Stimulated activated CD4-positive, alpha-beta T cell treated with anti-CD3 and anti-CD28 coated beads, Interleukin-15, amount 100 ng/mL, for 24 hours (primary cell): ENCODE data around the gene SNX20.

Experiments used
- DNase-seq: peaks from one replicate; pipeline ENCODE4 v3.0.0-alpha.2; 2020

The SNX20 gene

GRCh38 chr16:50679266-50679665 is 1.8 kb downstream of the SNX20 start:
- DNase-seq, result no peak

DNA sequence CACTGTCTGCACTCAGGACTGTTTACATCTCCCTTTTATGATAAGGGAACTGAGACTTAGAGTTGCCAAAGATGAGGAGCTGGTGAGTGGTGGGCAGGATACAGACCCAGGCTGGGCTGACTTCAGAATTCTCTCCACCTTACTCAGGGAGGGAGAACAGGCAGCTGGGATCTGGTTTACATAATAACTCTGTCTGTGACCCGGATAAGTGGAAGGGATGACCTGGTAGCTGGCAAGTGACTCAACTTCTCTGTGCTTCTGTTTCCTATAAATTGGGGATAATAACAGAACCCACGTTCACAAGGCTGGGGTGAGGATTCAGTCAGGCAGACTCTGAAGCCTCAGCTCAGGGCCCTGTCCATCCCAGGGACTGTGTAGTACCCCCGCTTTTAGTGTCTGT is 2.6 kb downstream of the SNX20 start:
- no peak for DNase-seq

GRCh38 chr16:50677351-50677750 is 3.8 kb downstream of the SNX20 start:
- peak; percentile 33 for DNase-seq

DNA sequence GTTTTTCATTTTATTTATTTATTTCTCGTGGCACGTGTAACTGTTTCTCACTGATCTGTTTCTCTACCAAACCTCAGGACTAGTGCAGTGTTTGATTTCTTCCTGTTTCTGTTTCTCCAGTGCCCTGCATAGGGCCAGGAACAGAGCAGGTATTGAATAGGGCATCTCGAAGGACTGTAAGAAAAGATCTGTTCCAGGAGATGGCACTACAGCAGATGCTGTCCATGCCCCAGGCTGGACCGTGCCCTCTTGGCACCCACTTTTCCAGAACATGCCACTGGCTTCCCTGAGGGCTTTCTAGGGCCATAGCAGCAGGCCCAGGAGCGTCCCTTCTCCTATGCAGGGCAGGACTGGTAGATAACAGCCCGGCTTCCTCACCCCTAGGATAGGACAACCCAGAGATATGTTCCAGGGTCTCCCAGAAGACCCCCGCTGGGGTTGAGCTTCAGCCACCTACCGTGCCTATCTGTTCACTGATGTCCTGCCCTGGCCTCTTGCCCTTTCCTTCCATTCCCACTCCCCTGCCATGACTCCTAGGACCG is 4.4 kb downstream of the SNX20 start:
- DNase-seq, result no peak

DNA sequence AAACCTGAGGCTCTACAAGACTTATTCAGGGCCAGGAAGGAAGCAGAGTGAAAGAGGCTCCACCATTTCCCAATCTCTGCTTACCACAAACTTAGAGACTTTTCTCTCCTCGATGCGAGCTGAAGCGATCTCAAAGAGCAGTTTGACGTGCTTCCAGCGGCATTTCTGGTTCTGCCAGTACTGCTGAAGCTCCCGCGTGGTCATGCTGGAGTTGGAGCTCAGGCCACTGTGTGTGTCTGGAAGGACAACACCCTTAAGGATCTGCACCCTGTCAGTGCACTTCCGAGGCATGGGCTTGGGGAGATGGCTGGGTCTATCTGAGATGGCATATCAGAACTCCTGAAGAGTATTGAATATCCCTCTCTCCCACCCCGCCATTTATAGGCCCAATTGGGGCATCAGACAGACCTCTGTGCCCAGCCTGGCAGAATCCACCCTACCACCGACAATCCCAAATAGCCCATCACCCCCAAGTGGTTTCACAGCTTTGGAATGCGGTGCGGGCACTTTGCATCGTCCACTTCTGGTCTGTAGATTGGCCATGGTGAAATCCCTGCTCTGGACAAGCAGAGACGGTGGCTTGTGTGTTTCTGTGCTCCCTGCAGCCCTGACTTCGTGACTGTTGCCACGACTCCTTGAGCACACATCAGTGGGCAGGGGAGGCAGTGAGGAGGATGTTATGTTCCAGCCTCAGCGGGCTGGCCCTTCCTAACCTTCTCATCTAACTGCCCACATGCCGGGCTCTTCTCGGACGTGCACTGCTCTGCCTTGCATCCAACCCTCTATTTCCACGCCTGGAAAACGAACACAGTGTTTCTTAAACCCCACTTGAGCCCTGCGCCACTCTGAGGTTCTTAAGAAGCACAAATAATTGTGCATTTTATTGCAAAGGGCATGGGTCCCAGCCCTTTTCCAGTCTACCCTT is 5.2 kb downstream of the SNX20 start:
- DNase-seq, result no peak

DNA sequence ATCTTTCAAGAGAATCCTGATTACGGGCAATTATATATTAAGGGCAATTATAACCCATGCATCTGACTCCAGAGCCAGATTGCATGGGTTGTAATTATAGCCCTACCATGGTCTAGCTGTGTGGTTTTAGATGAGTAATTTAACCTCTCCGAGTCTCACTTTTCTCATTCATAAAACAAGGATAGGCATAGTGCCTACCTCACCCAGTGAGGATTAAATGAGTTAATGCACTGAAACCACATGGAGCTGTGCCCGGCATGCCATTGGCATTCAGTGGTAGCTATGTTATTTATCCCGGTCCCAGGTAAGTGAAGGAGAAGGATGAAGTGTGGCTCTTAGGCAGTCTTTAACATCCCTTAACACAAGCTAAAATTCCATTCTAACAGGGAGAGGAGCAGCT is 6.3 kb downstream of the SNX20 start:
- DNase-seq, result no peak

- DNase-seq, result no peak
Observed at GRCh38 chr16:50673496-50674275, 7.4 kb downstream of the SNX20 start.

DNA sequence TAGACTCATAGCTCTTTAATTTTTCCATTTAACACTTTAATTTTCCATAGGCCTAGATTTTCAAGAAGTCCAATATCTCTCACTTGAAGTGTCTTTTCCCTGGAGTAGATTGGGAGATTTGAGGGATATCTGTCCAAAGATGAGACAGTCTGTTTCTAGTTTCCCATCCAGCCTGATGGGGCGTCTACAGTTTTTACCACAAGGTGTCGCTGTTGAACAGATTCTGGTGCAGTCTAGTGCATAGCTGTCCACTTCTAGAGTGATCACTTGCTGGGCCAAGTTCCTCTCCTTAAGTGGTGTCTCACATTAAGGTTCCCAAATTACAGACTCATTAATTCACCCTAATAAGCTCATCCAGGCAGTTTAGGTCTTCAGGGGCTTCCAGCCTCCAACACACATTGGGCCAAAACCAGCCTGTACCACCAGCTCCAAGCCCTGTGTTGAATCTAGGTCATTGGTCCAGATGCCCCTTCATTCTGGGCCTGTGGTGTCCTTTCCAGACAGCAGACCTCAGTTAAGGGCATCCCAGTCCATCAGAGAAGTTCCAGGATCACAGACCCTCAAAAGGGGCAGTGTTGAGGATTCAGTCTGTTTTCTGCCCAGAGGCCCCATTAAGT is 9.4 kb downstream of the SNX20 start:
- peak; percentile 65 for DNase-seq

GRCh38 chr16:50670476-50670875 is 10.6 kb downstream of the SNX20 start:
- DNase-seq, result no peak

DNA sequence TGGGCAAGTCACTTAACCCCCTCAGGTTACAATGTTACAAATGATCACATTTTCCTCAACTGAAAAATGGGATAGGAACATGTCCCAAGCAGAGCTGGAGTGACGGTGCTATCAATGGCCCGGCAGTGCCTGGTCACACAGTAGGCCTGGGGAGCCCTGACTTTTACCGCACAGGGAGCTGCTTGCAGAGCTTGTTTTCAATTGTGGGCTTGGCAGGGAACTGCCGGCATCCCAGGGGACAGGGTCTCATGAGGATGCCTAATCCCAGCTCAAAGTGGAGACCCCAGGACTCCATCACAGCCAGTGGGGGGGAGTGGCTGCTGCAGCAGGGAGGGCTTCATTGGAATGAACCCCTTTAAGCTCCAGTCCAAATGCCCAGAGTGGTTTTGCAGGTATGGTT is 11.4 kb downstream of the SNX20 start:
- no peak for DNase-seq

- DNase-seq, result no peak
Observed at GRCh38 chr16:50668368-50669008, 12.6 kb downstream of the SNX20 start.

GRCh38 chr16:50667497-50668367 is 13.4 kb downstream of the SNX20 start:
- no peak for DNase-seq

DNA sequence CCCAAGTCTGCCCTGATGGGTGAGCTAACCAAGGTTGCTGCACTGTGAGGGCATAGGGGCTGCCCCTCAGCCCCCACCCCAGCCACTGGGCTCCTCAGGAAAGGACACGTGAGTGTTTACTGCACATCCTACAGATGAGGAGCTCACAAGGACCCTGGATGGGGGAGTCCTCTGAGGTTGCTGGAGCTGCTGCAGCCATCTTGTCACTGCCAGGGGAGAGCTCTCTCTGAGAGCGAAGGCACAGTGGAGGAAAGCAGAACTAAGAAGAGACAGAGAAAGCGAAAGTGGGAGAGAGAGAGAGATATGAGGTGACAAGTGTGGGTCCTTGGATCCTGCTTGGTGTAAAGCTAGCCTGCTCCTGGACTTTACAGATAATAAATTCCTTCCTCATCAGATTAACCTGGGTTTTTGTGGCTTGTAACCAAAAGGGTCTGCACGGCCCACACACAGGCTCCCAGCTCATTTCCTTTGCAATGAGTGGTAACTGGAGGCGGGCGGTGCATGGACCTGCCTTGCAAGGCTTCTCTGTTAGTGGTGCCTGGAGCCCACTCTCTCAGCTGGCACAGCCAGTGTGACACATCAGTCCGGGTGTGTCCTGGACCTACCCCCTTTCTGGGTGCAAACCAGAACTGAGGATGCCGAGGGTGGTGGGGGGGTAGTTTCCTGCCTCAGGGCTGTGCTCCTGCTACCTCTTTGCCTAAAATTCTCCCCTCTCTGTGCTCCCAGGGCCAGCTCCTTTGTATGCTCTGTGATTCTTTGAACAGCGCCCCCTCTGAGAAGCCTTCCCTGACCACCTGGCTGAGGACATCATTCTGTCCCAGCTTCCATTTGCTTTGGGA is 14.2 kb downstream of the SNX20 start:
- DNase-seq, result peak; percentile 72

DNA sequence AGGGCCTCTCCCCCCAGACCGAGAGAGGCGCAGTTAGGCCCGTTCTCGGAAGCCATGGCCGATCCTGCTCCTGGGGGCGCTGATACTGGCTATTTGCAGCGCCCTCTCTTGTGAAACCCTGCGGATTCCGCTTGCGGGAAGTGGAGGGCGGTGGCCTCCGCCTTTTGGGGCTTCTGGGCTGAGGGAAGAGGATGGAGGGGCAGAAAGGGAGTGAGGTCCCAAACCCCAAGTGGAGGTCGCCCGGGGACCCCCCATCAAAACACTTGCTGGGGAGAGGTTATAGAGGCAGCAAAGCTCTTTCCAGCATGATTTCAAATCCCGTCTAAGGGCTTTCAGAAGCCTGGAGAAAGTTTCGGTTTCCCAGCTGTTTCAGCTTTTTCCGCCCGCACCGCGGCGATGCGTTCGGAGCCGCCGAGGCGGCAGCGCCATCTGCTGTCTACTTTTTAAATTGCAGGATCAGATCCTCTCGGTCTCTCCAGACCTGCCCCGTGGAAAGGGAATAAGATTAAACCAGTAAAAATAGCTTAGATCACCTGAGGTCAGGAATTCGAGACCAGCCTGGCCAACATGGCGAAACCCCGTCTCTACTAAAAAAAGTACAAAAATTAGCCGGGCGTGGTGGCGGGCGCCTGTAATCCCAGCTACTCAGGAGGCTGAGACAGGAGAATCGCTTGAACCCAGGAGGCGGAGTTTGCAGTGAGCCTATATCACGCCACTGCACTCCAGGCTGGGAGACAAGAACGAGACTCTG is 15.8 kb downstream of the SNX20 start:
- peak; percentile 85 for DNase-seq

DNA sequence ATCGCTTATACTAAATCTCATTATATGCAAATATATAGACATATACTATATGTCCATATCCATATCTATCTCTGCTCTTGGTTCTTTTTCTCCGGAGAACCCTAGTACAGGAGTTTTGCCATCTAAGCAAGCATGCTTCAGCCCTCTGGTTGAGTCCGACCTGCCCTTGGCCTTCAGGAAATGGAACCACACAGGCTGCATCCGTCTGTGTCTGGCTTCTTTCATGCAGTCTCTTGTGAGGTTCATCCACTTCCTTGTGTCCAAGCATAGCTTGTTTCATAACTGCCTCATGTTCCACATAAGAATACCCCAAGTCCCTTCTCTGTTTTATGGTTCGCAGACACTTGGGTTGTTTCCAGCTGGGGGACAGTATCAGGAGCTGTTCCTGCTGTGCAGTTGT is 16.8 kb downstream of the SNX20 start:
- DNase-seq, result no peak

DNA sequence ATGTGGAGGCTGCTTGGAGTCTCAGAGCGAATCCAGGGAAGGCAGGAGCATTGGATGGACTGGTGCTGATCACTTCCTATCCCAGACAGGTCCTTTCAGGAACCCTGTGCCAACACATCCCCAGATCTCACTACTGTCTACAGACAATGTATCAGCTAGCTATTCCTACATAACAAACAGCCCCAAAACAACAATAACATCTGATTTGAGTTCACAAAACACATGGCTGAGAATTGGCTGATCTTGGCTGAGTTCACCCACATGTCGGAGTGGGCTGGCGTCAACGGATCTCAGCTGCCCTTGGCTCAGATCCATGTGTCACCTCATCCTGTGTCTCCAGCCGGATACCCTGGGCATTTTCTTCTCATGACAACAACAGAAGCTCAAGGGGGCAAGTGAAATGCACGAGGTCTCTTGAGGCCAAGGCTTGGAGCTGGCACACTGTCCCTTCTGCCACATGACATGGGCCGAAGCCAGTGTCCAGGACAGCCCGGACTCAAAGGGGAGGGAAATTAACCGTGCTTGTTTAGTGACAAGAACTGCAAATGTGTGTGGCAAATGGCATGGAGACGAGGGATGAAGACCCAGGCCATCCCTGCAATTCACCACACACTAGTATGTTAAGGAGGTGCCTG is 18.7 kb downstream of the SNX20 start:
- no peak for DNase-seq

- no peak for DNase-seq
Observed at GRCh38 chr16:50659806-50660205, 21.3 kb downstream of the SNX20 start.

- no peak for DNase-seq
Observed at GRCh38 chr16:50657241-50657640, 23.9 kb downstream of the SNX20 start.

- DNase-seq, result no peak
Observed at GRCh38 chr16:50655558-50656055, 25.5 kb downstream of the SNX20 start.
